ENCODE results near the gene CDH2.

DNA sequence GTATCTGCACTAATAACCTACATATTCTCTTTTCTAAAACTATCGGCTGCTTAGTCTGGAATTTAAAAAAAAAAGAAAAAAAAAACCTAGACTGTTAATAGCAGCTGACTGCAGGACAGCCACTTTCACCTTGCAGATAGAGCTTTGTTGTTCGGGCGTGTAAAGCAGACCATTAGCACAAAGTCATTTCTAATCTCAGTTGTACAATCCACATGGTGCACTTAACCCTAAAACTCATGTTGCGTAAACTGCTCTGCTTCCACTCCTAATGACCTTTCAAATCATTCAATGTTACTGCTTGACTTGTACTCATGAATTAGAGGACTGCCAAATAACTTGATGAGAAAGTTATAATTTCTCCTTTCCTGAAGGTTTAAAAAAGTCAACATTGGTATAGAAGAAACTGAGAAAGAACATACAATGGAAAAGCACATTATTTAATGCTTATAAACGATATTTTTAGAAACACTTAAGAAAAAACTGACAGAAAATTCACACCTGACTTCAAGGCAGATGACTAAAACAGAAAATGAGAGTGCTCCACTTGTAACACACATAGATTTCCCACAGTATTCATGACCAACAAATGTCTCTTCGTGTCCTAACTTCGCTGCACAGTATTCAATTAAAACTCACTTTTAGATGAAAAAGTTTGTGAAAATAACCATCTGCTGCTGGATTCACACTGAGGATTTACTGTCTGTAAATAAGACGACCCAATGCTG, 2.6 kb downstream of the CDH2 start:
- TF ChIP-seq, protein P1, sequence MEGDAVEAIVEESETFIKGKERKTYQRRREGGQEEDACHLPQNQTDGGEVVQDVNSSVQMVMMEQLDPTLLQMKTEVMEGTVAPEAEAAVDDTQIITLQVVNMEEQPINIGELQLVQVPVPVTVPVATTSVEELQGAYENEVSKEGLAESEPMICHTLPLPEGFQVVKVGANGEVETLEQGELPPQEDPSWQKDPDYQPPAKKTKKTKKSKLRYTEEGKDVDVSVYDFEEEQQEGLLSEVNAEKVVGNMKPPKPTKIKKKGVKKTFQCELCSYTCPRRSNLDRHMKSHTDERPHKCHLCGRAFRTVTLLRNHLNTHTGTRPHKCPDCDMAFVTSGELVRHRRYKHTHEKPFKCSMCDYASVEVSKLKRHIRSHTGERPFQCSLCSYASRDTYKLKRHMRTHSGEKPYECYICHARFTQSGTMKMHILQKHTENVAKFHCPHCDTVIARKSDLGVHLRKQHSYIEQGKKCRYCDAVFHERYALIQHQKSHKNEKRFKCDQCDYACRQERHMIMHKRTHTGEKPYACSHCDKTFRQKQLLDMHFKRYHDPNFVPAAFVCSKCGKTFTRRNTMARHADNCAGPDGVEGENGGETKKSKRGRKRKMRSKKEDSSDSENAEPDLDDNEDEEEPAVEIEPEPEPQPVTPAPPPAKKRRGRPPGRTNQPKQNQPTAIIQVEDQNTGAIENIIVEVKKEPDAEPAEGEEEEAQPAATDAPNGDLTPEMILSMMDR (conservative IDR thresholded peaks at IDR 0.05) = no peak
- no peak for TF ChIP-seq EZH2 (IDR thresholded peaks at IDR 0.05; ENCODE audit: low read depth)
